ENCODE results near the gene CRHR1.

GRCh38 chr17:45784293-45784740 is at the start of gene CRHR1:
- TF ChIP-seq POLR2AphosphoS5 (IDR thresholded peaks at IDR 0.05), result no peak
- TF ChIP-seq, protein P1, sequence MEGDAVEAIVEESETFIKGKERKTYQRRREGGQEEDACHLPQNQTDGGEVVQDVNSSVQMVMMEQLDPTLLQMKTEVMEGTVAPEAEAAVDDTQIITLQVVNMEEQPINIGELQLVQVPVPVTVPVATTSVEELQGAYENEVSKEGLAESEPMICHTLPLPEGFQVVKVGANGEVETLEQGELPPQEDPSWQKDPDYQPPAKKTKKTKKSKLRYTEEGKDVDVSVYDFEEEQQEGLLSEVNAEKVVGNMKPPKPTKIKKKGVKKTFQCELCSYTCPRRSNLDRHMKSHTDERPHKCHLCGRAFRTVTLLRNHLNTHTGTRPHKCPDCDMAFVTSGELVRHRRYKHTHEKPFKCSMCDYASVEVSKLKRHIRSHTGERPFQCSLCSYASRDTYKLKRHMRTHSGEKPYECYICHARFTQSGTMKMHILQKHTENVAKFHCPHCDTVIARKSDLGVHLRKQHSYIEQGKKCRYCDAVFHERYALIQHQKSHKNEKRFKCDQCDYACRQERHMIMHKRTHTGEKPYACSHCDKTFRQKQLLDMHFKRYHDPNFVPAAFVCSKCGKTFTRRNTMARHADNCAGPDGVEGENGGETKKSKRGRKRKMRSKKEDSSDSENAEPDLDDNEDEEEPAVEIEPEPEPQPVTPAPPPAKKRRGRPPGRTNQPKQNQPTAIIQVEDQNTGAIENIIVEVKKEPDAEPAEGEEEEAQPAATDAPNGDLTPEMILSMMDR (IDR thresholded peaks at IDR 0.05), result no peak
